Measurements from ENCODE around the gene RABGAP1L.
A peak's percentile ranks its signal among the peaks of the same experiment; 100 is the strongest.

Gene RABGAP1L

GRCh38 chr1:174788981-174789380, 629.7 kb downstream of the RABGAP1L start:
- no peak for TF ChIP-seq CTCF (IDR thresholded peaks at IDR 0.05; ENCODE audit: low read depth, low read length)
- no peak for TF ChIP-seq EZH2phosphoT487 (IDR thresholded peaks at IDR 0.05; ENCODE audit: low read depth)
- no peak overlapping the region for H3K4me3 ChIP-seq (ENCODE audit: low read length)
- no peaks in the 10 kb centered on the region for H3K36me3 ChIP-seq (replicated peaks; ENCODE audit: low read depth, low read length)
- H3K27ac ChIP-seq (ENCODE audit: low read length): no peak overlapping the region
- no peaks in the 10 kb centered on the region for H3K79me2 ChIP-seq (ENCODE audit: low read length)
- no peak overlapping the region for H2AFZ ChIP-seq (ENCODE audit: low read depth, low read length)
- no peak overlapping the region for H3K9ac ChIP-seq (ENCODE audit: low read length)
- H4K20me1 ChIP-seq (ENCODE audit: insufficient read depth, low read length): peaks cover 39% of the 10 kb centered on the region; the same call in 1 of the 2 replicates
- H3K4me1 ChIP-seq (ENCODE audit: low read length): peaks cover 37% of the 10 kb centered on the region
- peak overlapping the region; percentile 25 for H3K4me2 ChIP-seq (ENCODE audit: low read length)
- no peaks in the 10 kb centered on the region for H3K9me3 ChIP-seq (ENCODE audit: insufficient read depth, low read length)
- peaks cover 11% of the 10 kb centered on the region; the same call in 1 of the 2 replicates for H3K27me3 ChIP-seq (ENCODE audit: low read depth, low read length)

- H3K9ac ChIP-seq (ENCODE audit: low read length): no peak overlapping the region
- peaks cover 37% of the 10 kb centered on the region for H3K4me1 ChIP-seq (ENCODE audit: low read length)
- no peak overlapping the region for H3K27ac ChIP-seq (ENCODE audit: low read length)
- no peak overlapping the region for H3K4me3 ChIP-seq (ENCODE audit: low read length)
- peaks cover 11% of the 10 kb centered on the region; the same call in 1 of the 2 replicates for H3K27me3 ChIP-seq (ENCODE audit: low read depth, low read length)
- H3K9me3 ChIP-seq (ENCODE audit: insufficient read depth, low read length): no peaks in the 10 kb centered on the region
- peak overlapping the region; percentile 25 for H3K4me2 ChIP-seq (ENCODE audit: low read length)
- H3K36me3 ChIP-seq (replicated peaks; ENCODE audit: low read depth, low read length): no peaks in the 10 kb centered on the region
- no peak for TF ChIP-seq CTCF (IDR thresholded peaks at IDR 0.05; ENCODE audit: low read depth, low read length)
- TF ChIP-seq EZH2phosphoT487 (IDR thresholded peaks at IDR 0.05; ENCODE audit: low read depth): no peak
- no peaks in the 10 kb centered on the region for H3K79me2 ChIP-seq (ENCODE audit: low read length)
- H4K20me1 ChIP-seq (ENCODE audit: insufficient read depth, low read length): peaks cover 36% of the 10 kb centered on the region; the same call in 1 of the 2 replicates
- no peak overlapping the region for H2AFZ ChIP-seq (ENCODE audit: low read depth, low read length)
Measured at GRCh38 chr1:174789399-174789798, 630.1 kb downstream of the RABGAP1L start.

- Histone ChIP-seq H3K27ac (ENCODE audit: low read length) (no peak overlapping the region), H3K4me2 (ENCODE audit: low read length) (no peak overlapping the region), H2AFZ (ENCODE audit: low read depth, low read length) (no peak overlapping the region)
Measured at GRCh38 chr1:174791863-174792262, 632.5 kb downstream of the RABGAP1L start.

GRCh38 chr1:174794861-174795260, 635.5 kb downstream of the RABGAP1L start:
- Histone ChIP-seq H3K4me3 (ENCODE audit: low read length) (no peak overlapping the region), H2AFZ (ENCODE audit: low read depth, low read length) (no peak overlapping the region), H3K9me3 (ENCODE audit: insufficient read depth, low read length) (no peaks in the 10 kb centered on the region), H3K9ac (ENCODE audit: low read length) (no peak overlapping the region), H3K79me2 (ENCODE audit: low read length) (no peaks in the 10 kb centered on the region), H3K27me3 (ENCODE audit: low read depth, low read length) (no peaks in the 10 kb centered on the region), H3K4me1 (ENCODE audit: low read length) (peaks cover 12% of the 10 kb centered on the region), H4K20me1 (ENCODE audit: insufficient read depth, low read length) (peaks cover 7% of the 10 kb centered on the region), H3K36me3 (replicated peaks; ENCODE audit: low read depth, low read length) (no peaks in the 10 kb centered on the region), H3K27ac (ENCODE audit: low read length) (no peak overlapping the region), H3K4me2 (ENCODE audit: low read length) (no peak overlapping the region)
- no peak for TF ChIP-seq EZH2phosphoT487 (IDR thresholded peaks at IDR 0.05; ENCODE audit: low read depth)
- no peak for TF ChIP-seq CTCF (IDR thresholded peaks at IDR 0.05; ENCODE audit: low read depth, low read length)

More at GRCh38 chr1:174791863-174792262, 632.5 kb downstream of the RABGAP1L start:
- H3K4me3 ChIP-seq (ENCODE audit: low read length): no peak overlapping the region
- no peak for TF ChIP-seq EZH2phosphoT487 (IDR thresholded peaks at IDR 0.05; ENCODE audit: low read depth)
- TF ChIP-seq CTCF (IDR thresholded peaks at IDR 0.05; ENCODE audit: low read depth, low read length): no peak
- H4K20me1 ChIP-seq (ENCODE audit: insufficient read depth, low read length): peaks cover 28% of the 10 kb centered on the region; the same call in 1 of the 2 replicates
- peaks cover 11% of the 10 kb centered on the region; the same call in 1 of the 2 replicates for H3K27me3 ChIP-seq (ENCODE audit: low read depth, low read length)
- no peak overlapping the region for H3K9ac ChIP-seq (ENCODE audit: low read length)
- no peaks in the 10 kb centered on the region for H3K36me3 ChIP-seq (replicated peaks; ENCODE audit: low read depth, low read length)
- H3K79me2 ChIP-seq (ENCODE audit: low read length): no peaks in the 10 kb centered on the region
- H3K4me1 ChIP-seq (ENCODE audit: low read length): peaks cover 28% of the 10 kb centered on the region
- no peaks in the 10 kb centered on the region for H3K9me3 ChIP-seq (ENCODE audit: insufficient read depth, low read length)
